NCI-H774 (cell line): ENCODE data around the gene OXT.
"Not testable (repeated sequence)": the region's sequence is repeated elsewhere in the genome, so short reads cannot be mapped to it uniquely, and the experiment has no call there.

Experiments used
- DNase-seq: peaks from one replicate; lab custom pipeline; 2025; lab: John Stamatoyannopoulos, UW

OXT gene

GRCh38 chr20:3047486-3048419 is 23.7 kb upstream of the OXT start:
- no peak for DNase-seq

- DNase-seq = no peak
Observed at GRCh38 chr20:3051385-3052019, 19.9 kb upstream of the OXT start.

GRCh38 chr20:3059489-3059888 is 11.9 kb upstream of the OXT start:
- DNase-seq = no peak

GRCh38 chr20:3064119-3064518 is 7.3 kb upstream of the OXT start:
- not testable (repeated sequence) for DNase-seq

- DNase-seq = no peak
Observed at GRCh38 chr20:3067139-3068014, 4.0 kb upstream of the OXT start.

- no peak for DNase-seq
Observed at GRCh38 chr20:3068075-3068474, 3.3 kb upstream of the OXT start.

GRCh38 chr20:3068986-3069900 is 2.2 kb upstream of the OXT start:
- peak; percentile 28 for DNase-seq

- no peak for DNase-seq
Observed at GRCh38 chr20:3070725-3071124, 695 bp upstream of the OXT start.

GRCh38 chr20:3071266-3071609 is 182 bp upstream of the OXT start:
- no peak for DNase-seq

- DNase-seq = no peak
Observed at GRCh38 chr20:3072530-3073250, 1.3 kb downstream of the OXT start.

GRCh38 chr20:3073251-3073643 is 1.8 kb downstream of the OXT start:
- DNase-seq = not testable (repeated sequence)

- DNase-seq = no peak
Observed at GRCh38 chr20:3074812-3075211, 3.4 kb downstream of the OXT start.

- not testable (repeated sequence) for DNase-seq
Observed at GRCh38 chr20:3075315-3075714, 3.9 kb downstream of the OXT start.

- DNase-seq = no peak
Observed at GRCh38 chr20:3077618-3078134, 6.3 kb downstream of the OXT start.

- DNase-seq = no peak
Observed at GRCh38 chr20:3080939-3081388, 9.5 kb downstream of the OXT start.

GRCh38 chr20:3081641-3082040 is 10.2 kb downstream of the OXT start:
- no peak for DNase-seq

GRCh38 chr20:3082306-3082951 is 11.0 kb downstream of the OXT start:
- no peak for DNase-seq

GRCh38 chr20:3082955-3083952 is 11.8 kb downstream of the OXT start:
- DNase-seq = no peak
